Measurements from ENCODE around the gene TGFBR1.

GRCh38 chr9:99069075-99069474 is 35.8 kb upstream of the TGFBR1 start:
- no peak for TF ChIP-seq EZH2 (IDR thresholded peaks at IDR 0.05; ENCODE audit: borderline replicate concordance, low read length)
- TF ChIP-seq CTCF (conservative IDR thresholded peaks at IDR 0.05 in 1 of 2, IDR thresholded peaks at IDR 0.05 in 1 of 2; ENCODE audit: extremely low read depth in 1 of 2, insufficient read depth in 1 of 2, low read depth in 1 of 2, low read length in 2 of 2) = no peak
